SJCRH30 (cell line): Measurements from ENCODE around the gene TRAF3IP3. TPM values are rescaled to one million over a fixed set of nuclear protein-coding genes. Genes with fewer than 3 reads are reported as not detected.

Experiments
- DNase-seq, 2 experiments: peaks; one replicate each; pipeline ENCODE4 v3.0.0-alpha.2; 2015 to 2020
- H3K27ac ChIP-seq: fragments of 250-450 bp; sonication (Bioruptor Pico); 2 replicates; pipeline ENCODE4 v1.5.1; 2020; ENCODE audit warnings: mild to moderate bottlenecking, moderate library complexity
- H3K27me3 ChIP-seq: fragments of 250-450 bp; sonication (Bioruptor Pico); 2 replicates; pipeline ENCODE4 v1.5.1; 2020; ENCODE audit warnings: mild to moderate bottlenecking, moderate library complexity
- H3K36me3 ChIP-seq: fragments of 250-450 bp; sonication (Bioruptor Pico); 2 replicates; pipeline ENCODE4 v1.5.1; 2020; ENCODE audit warnings: mild to moderate bottlenecking, moderate library complexity
- H3K4me1 ChIP-seq: fragments of 250-450 bp; sonication (Bioruptor Pico); 2 replicates; pipeline ENCODE4 v1.5.1; 2020; ENCODE audit warnings: mild to moderate bottlenecking, moderate library complexity
- H3K4me3 ChIP-seq: fragments of 250-450 bp; sonication (Bioruptor Pico); 2 replicates; pipeline ENCODE4 v1.5.1; 2020; ENCODE audit warnings: mild to moderate bottlenecking, moderate library complexity
- H3K9me3 ChIP-seq: fragments of 250-450 bp; sonication (Bioruptor Pico); replicated peaks from 2 replicates; pipeline ENCODE4 v1.5.1; 2020; ENCODE audit warnings: mild to moderate bottlenecking, moderate library complexity
- total RNA-seq: library from RNA; depleted of rRNA; stranded (reverse); fragments of >200 nt; shearing (Covaris generic); gene quantifications from 2 replicates; pipeline ENCODE4 v1.2.3, GENCODE V29; 2014; rRNA removed

Gene TRAF3IP3
- total RNA-seq, 1 experiment from 2014 or later, result 0.06 TPM

DNA sequence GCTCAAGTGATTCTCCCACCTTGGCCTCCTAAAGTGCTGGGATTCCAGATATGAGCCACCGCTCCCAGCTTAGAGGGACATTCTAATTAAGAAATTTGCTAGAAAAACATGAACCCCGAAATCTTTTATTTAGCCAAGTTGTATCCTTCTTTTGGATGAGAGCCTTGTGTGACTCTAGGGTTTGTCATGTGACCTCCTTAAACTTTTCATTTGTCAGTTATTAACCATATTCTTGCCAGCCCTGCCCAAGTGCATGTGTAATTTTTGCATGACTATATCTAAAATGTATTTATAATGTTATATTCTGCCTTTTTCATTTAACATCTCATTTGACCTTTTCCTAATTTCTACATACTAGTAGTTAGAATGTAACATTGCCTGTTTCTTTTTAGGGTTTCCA is 73.9 kb downstream of the TRAF3IP3 start:
- no peaks in the 10 kb centered on the region; the same call in 1 of the 2 replicates for H3K4me1 ChIP-seq
- DNase-seq, result no peak
- H3K27ac ChIP-seq, result no peak overlapping the region
- H3K4me3 ChIP-seq, result no peak overlapping the region
- H3K36me3 ChIP-seq, result peaks cover 38% of the 10 kb centered on the region
- H3K27me3 ChIP-seq, result no peaks in the 10 kb centered on the region
- no peaks in the 10 kb centered on the region for H3K9me3 ChIP-seq

DNA sequence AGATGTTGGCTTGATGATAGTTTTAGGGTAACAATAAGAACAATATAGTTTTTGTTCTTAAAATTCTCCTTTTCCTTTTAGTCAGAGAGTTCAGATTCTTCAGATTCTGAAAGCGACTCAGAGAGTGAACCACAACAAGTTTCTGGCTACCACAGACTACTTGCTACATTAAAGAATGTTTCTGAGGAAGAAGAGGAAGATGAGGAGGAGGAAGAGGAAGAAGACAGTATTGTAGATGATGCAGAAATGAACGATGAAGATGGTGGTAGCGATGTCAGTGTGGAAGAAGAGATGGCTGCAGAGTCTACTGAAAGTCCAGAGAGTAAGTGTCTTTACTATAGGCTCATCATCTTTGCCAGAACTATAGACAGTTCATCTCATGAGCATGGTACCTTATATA is 74.9 kb downstream of the TRAF3IP3 start:
- peaks cover 45% of the 10 kb centered on the region for H3K36me3 ChIP-seq
- no peak overlapping the region for H3K27ac ChIP-seq
- H3K4me1 ChIP-seq, result no peaks in the 10 kb centered on the region; the same call in 1 of the 2 replicates
- H3K4me3 ChIP-seq, result no peak overlapping the region
- no peak for DNase-seq
- H3K27me3 ChIP-seq, result no peaks in the 10 kb centered on the region
- H3K9me3 ChIP-seq, result no peaks in the 10 kb centered on the region

DNA sequence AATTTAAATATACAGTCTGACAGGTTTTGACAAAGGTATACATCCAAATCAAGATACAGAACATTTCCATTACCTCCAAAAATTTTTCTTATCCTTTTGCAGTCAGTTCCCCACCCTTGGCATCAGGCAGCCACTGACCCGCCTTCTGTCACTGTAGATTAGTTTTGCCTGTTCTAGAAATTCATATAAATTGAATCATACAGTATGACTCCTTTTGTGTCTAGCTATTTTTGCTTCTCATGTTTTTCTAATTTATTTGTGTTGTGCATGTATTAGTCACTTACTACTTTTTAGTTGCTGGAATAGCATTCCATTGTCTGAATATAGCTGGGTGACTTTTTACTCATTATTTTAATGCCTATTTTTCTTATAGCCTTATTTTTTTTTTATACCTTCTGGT is 75.8 kb downstream of the TRAF3IP3 start:
- H3K27ac ChIP-seq, result no peak overlapping the region
- H3K4me3 ChIP-seq, result no peak overlapping the region
- H3K27me3 ChIP-seq, result no peaks in the 10 kb centered on the region
- DNase-seq, result no peak
- H3K9me3 ChIP-seq, result no peaks in the 10 kb centered on the region
- peaks cover 53% of the 10 kb centered on the region for H3K36me3 ChIP-seq
- no peaks in the 10 kb centered on the region; the same call in 1 of the 2 replicates for H3K4me1 ChIP-seq

Other genes with a start within 250 kb of the TRAF3IP3 start
- gene CAMK1G, start 172.3 kb upstream of the TRAF3IP3 start, total RNA-seq, result not detected in 2 replicates
- gene LAMB3, start 103.6 kb upstream of the TRAF3IP3 start, total RNA-seq, result 8.9 and 9.1 TPM in 2 replicates
- gene G0S2, start 80.6 kb upstream of the TRAF3IP3 start, total RNA-seq, result 1.3 and 1.8 TPM in 2 replicates
- not detected in 2 replicates for gene HSD11B1, start 51.2 kb upstream of the TRAF3IP3 start, total RNA-seq
- 5.4 and 6.0 TPM in 2 replicates for gene C1orf74, start 28.5 kb downstream of the TRAF3IP3 start, total RNA-seq
- gene IRF6, start 50.1 kb downstream of the TRAF3IP3 start, total RNA-seq, result not detected in 2 replicates
- 13.3 and 14.2 TPM in 2 replicates for gene UTP25, start 71.9 kb downstream of the TRAF3IP3 start, total RNA-seq
- not detected in 2 replicates for gene SYT14, start 182.2 kb downstream of the TRAF3IP3 start, total RNA-seq